ENCODE data around the gene KIF3A.

The KIF3A gene

GRCh38 chr5:132646583-132647266 is 90.6 kb downstream of the KIF3A start:
- Mint-ChIP-seq H3K4me3 (no peak overlapping the region), H3K36me3 (peaks cover 18% of the 10 kb centered on the region), H3K9me3 (ENCODE audit: low read depth) (peaks cover 10% of the 10 kb centered on the region), H3K4me1 (ENCODE audit: low read depth) (peaks cover 12% of the 10 kb centered on the region), H3K27ac (no peak overlapping the region), H3K27me3 (peaks cover 2% of the 10 kb centered on the region)

- Mint-ChIP-seq H3K27ac (no peak overlapping the region), H3K27me3 (peaks cover 2% of the 10 kb centered on the region), H3K9me3 (ENCODE audit: low read depth) (peaks cover 10% of the 10 kb centered on the region), H3K4me3 (no peak overlapping the region), H3K4me1 (ENCODE audit: low read depth) (peaks cover 35% of the 10 kb centered on the region), H3K36me3 (peaks cover 24% of the 10 kb centered on the region)
Measured at GRCh38 chr5:132644177-132644576, 93.2 kb downstream of the KIF3A start.
